ENCODE data around the gene WNT9B. TPM values are rescaled to one million over a fixed set of nuclear protein-coding genes. Genes with fewer than 3 reads are reported as not detected.

WNT9B gene
- total and polyA plus RNA-seq, 2 donors (not counting 1 experiment from before 2014, with no cell fraction given), result not detected

- H3K36me3 ChIP-seq (ENCODE audit: control insufficient read depth, insufficient read depth, low read length), result no peaks in the 10 kb centered on the region
- peak overlapping the region; percentile 68 to 99 (median 86) for H3K4me3 ChIP-seq (replicated peaks in 1 of 4; ENCODE audit: control extremely low read depth in 1 of 4, insufficient read depth in 1 of 4, low read depth in 3 of 4, low read length in 4 of 4)
- peaks cover 2% of the 10 kb centered on the region for H3K4me1 ChIP-seq (ENCODE audit: control insufficient read depth, extremely low read depth, insufficient read depth, low read length)
- DNase-seq (ENCODE audit: low read depth in 2 of 2), result no peak
- no peaks in the 10 kb centered on the region for H3K9me3 ChIP-seq (ENCODE audit: control insufficient read depth, insufficient read depth, low read depth, low read length)
- no peaks in the 10 kb centered on the region for H4K20me1 ChIP-seq (ENCODE audit: control insufficient read depth, extremely low read depth, insufficient read depth, low read length)
- peak overlapping the region; percentile 85 for H3K4me2 ChIP-seq (ENCODE audit: extremely low read depth, insufficient read depth, low read length)
- peaks cover 45% of the 10 kb centered on the region for H3K79me2 ChIP-seq (ENCODE audit: control insufficient read depth, insufficient read depth, low read length)
- H3K27ac ChIP-seq (ENCODE audit: insufficient read depth, low read length), result peak overlapping the region; percentile 95
- peak overlapping the region; percentile 98 for H3K9ac ChIP-seq (ENCODE audit: insufficient read depth, low read length)
- no peak for TF ChIP-seq EZH2 (IDR thresholded peaks at IDR 0.05; ENCODE audit: low read length, missing control alignments)
- no peak for TF ChIP-seq CTCF (conservative IDR thresholded peaks at IDR 0.05 in 1 of 2, IDR thresholded peaks at IDR 0.05 in 1 of 2; ENCODE audit: low read depth in 1 of 2, low read length in 2 of 2)
- no peaks in the 10 kb centered on the region for H3K27me3 ChIP-seq (ENCODE audit: control insufficient read depth, insufficient read depth, low read length)
- peak overlapping the region; percentile 100 for H2AFZ ChIP-seq (ENCODE audit: low read length)
Observed at GRCh38 chr17:46922487-46922803, 71.1 kb downstream of the WNT9B start.

- peaks cover 2% of the 10 kb centered on the region for H3K4me1 ChIP-seq (ENCODE audit: control insufficient read depth, extremely low read depth, insufficient read depth, low read length)
- H3K79me2 ChIP-seq (ENCODE audit: control insufficient read depth, insufficient read depth, low read length), result peaks cover 51% of the 10 kb centered on the region
- H3K36me3 ChIP-seq (ENCODE audit: control insufficient read depth, insufficient read depth, low read length), result no peaks in the 10 kb centered on the region
- H3K27ac ChIP-seq (ENCODE audit: insufficient read depth, low read length), result peak within 1 kb of the TSS; percentile 95
- H3K4me3 ChIP-seq (replicated peaks in 1 of 4; ENCODE audit: control extremely low read depth in 1 of 4, insufficient read depth in 1 of 4, low read depth in 3 of 4, low read length in 4 of 4), result peak within 1 kb of the TSS; percentile 68 to 99 (median 86)
- no peaks in the 10 kb centered on the region for H3K27me3 ChIP-seq (ENCODE audit: control insufficient read depth, insufficient read depth, low read length)
- TF ChIP-seq CTCF (conservative IDR thresholded peaks at IDR 0.05 in 1 of 2, IDR thresholded peaks at IDR 0.05 in 1 of 2; ENCODE audit: low read depth in 1 of 2, low read length in 2 of 2) (no peak), EZH2 (IDR thresholded peaks at IDR 0.05; ENCODE audit: low read length, missing control alignments) (no peak)
- peak within 1 kb of the TSS; percentile 85 for H3K4me2 ChIP-seq (ENCODE audit: extremely low read depth, insufficient read depth, low read length)
- H3K9me3 ChIP-seq (ENCODE audit: control insufficient read depth, insufficient read depth, low read depth, low read length), result no peaks in the 10 kb centered on the region
- H2AFZ ChIP-seq (ENCODE audit: low read length), result peak within 1 kb of the TSS; percentile 100
- peak; percentile 86 to 91 for DNase-seq (ENCODE audit: low read depth in 2 of 2)
- H4K20me1 ChIP-seq (ENCODE audit: control insufficient read depth, extremely low read depth, insufficient read depth, low read length), result peaks cover 2% of the 10 kb centered on the region
- peak within 1 kb of the TSS; percentile 98 for H3K9ac ChIP-seq (ENCODE audit: insufficient read depth, low read length)
Observed at GRCh38 chr17:46922804-46923635, 71.6 kb downstream of the WNT9B start, which contains the start of gene GOSR2. TSS of gene GOSR2 (plus strand) at chr17:46923160. CDS start at chr17:46923193, 33 bp downstream.

- Histone ChIP-seq H3K27me3 (ENCODE audit: control insufficient read depth, insufficient read depth, low read length) (no peaks in the 10 kb centered on the region), H3K4me3 (replicated peaks in 1 of 4; ENCODE audit: control extremely low read depth in 1 of 4, insufficient read depth in 1 of 4, low read depth in 3 of 4, low read length in 4 of 4) (no peak overlapping the region), H3K9ac (ENCODE audit: insufficient read depth, low read length) (no peak overlapping the region), H3K36me3 (ENCODE audit: control insufficient read depth, insufficient read depth, low read length) (no peaks in the 10 kb centered on the region), H2AFZ (ENCODE audit: low read length) (no peak overlapping the region), H3K79me2 (ENCODE audit: control insufficient read depth, insufficient read depth, low read length) (peaks cover 67% of the 10 kb centered on the region), H3K9me3 (ENCODE audit: control insufficient read depth, insufficient read depth, low read depth, low read length) (no peaks in the 10 kb centered on the region), H3K4me1 (ENCODE audit: control insufficient read depth, extremely low read depth, insufficient read depth, low read length) (peaks cover 2% of the 10 kb centered on the region), H4K20me1 (ENCODE audit: control insufficient read depth, extremely low read depth, insufficient read depth, low read length) (peaks cover 2% of the 10 kb centered on the region), H3K27ac (ENCODE audit: insufficient read depth, low read length) (no peak overlapping the region), H3K4me2 (ENCODE audit: extremely low read depth, insufficient read depth, low read length) (no peak overlapping the region)
- no peak for DNase-seq (ENCODE audit: low read depth in 2 of 2)
- TF ChIP-seq EZH2 (IDR thresholded peaks at IDR 0.05; ENCODE audit: low read length, missing control alignments), result no peak
- TF ChIP-seq CTCF (conservative IDR thresholded peaks at IDR 0.05 in 1 of 2, IDR thresholded peaks at IDR 0.05 in 1 of 2; ENCODE audit: low read depth in 1 of 2, low read length in 2 of 2), result no peak
Observed at GRCh38 chr17:46925185-46925868, 73.9 kb downstream of the WNT9B start.
